GM12874 (cell line): ENCODE results near the gene ZNF398.

Experiments used
- CTCF ChIP-seq: IDR thresholded peaks from 2 replicates; pipeline ENCODE4 v1.5.1; 2011; ENCODE audit warnings: low read depth, mild to moderate bottlenecking, control low read depth, low read length, moderate library complexity; ENCODE audit not compliant: insufficient read depth

ZNF398 gene

GRCh38 chr7:149191851-149192250 lies 44.6 kb downstream of the ZNF398 start:
- no peak for TF ChIP-seq CTCF

GRCh38 chr7:149194799-149195179 lies 47.5 kb downstream of the ZNF398 start:
- TF ChIP-seq CTCF: no peak

DNA sequence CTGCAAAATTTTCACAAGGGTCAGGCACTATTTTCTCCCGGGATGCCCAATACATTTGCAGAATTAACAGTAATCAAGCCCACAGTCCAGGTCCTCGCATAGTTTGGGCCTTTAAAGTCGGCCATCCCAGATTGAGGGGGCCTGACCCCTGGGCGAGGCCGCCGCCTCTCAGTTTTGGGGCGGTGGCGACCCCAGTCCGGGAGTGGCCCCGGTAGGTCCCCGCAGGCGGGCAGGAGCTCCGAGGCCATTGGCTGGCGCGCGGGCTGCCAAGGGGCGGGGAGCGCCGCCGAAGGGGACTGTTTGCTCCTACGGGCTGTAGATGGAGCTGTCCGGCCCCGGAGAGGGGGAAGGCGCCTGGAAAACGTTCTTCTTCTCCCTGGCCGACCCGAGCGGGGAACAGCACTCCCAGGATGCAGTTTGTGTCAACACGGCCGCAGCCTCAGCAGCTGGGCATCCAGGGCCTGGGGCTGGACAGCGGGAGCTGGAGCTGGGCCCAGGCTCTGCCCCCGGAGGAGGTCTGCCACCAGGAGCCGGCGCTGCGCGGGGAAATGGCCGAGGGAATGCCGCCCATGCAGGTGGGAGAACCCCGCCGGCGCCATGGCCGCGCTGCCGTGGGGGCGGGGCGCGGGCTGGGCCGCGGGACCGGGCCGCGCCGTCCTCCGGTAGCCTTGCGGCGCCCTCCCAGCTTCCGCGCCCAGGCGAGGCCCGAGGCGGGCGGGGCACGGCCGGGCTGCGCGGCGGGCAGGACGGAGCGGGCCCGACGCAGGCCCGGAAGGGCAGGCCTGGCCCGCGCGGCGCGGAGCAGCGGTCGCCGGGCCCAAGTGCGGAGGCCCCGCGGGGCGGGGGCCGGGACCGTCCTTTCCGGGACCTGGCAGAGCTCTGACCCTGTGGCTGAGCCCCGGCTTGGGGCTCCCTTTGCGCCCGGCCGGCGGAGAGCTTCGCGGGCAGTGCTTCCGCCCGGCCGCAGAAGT lies 48.2 kb downstream of the ZNF398 start, which contains the start of gene ZNF282:
TSS of gene ZNF282 (plus strand) at position 367 of the 971 bp plus-strand sequence. CDS start at position 411, 44 bp downstream.
- TF ChIP-seq CTCF: peak; percentile 68

GRCh38 chr7:149196151-149196704 lies 49.0 kb downstream of the ZNF398 start:
- TF ChIP-seq CTCF: no peak

DNA sequence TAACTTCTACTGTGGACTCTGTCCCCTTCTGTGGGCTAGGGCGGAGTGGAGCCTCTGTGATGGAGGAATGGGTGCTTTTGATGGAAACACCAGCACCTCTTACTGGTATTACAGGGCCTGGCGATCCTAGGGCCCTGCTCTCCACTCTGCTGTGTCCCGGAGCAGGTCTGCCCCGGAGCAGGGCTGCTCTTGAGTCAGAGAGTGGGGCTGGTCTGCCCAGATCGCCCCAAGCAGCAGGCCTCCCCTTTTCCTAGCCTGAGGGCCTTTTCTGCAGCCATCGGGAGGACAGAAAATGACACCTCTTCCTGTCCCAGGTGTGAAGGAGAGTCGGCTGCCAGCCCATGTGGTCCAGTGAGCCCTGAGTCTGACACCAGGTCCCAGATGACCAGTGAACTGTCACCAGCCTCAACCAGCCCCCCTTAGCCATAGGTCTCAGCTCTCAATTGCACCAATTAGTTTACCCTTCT lies 49.5 kb downstream of the ZNF398 start:
- no peak for TF ChIP-seq CTCF

- no peak for TF ChIP-seq CTCF
These were observed 50.4 kb downstream of the ZNF398 start for GRCh38 chr7:149197675-149198074.

DNA sequence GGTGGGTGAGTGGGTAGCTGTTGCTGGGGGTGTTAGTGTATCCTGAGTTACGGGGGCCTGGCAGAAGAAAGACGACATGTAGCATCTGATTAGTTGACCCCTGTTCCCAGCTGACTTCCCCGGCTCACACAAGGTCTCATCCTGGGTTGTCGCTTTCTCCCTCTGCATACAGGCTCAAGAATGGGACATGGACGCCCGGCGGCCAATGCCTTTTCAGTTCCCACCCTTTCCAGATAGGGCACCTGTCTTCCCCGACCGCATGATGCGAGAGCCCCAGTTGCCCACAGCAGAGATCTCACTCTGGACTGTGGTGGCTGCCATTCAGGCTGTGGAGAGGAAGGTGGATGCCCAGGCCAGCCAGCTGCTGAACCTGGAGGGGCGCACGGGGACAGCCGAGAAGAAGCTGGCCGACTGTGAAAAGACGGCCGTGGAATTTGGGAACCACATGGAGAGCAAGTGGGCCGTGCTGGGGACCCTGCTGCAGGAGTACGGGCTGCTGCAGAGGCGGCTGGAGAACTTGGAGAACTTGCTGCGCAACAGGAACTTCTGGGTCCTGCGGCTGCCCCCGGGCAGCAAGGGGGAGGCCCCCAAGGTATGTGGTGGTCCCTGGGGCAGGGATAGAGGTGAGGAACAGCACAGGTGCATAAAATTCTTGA lies 51.0 kb downstream of the ZNF398 start:
- TF ChIP-seq CTCF: no peak
